Esophagus (tissue), 2 donors: ENCODE data around the gene WWP2. TPM values are rescaled to one million over a fixed set of nuclear protein-coding genes. Genes with fewer than 3 reads are reported as not detected.

ENCODE experiments used
- H3K27ac ChIP-seq, 2 donors: one replicate each; pipeline ENCODE4 v1.5.1; 2013; ENCODE audit warnings: low read depth in 2 of 2, mild to moderate bottlenecking in 2 of 2, inconsistent platforms in 1 of 2, low read length in 1 of 2, moderate library complexity in 1 of 2
- H3K27me3 ChIP-seq, 2 donors: one replicate each; pipeline ENCODE4 v1.6.1; 2013; ENCODE audit warnings: low read length in 2 of 2, control low read depth in 1 of 2, mild to moderate bottlenecking in 1 of 2; ENCODE audit not compliant: insufficient read depth in 2 of 2, control insufficient read depth in 1 of 2
- H3K36me3 ChIP-seq, 2 donors: one replicate each; pipeline ENCODE4 v1.6.1; 2013; ENCODE audit warnings: low read length in 1 of 2; ENCODE audit not compliant: control insufficient read depth in 2 of 2, insufficient read depth in 2 of 2
- H3K4me1 ChIP-seq, 2 donors: one replicate each; pipeline ENCODE4 v1.6.1; 2013; ENCODE audit warnings: low read length in 1 of 2; ENCODE audit not compliant: control insufficient read depth in 2 of 2, insufficient read depth in 2 of 2
- H3K4me3 ChIP-seq, 2 donors: one replicate each; pipeline ENCODE4 v1.5.1; 2013; ENCODE audit warnings: low read length in 2 of 2, mild to moderate bottlenecking in 2 of 2, low read depth in 1 of 2, moderate library complexity in 1 of 2
- H3K9me3 ChIP-seq, 2 donors: one replicate each; pipeline ENCODE4 v1.6.1; 2013; ENCODE audit warnings: mild to moderate bottlenecking in 2 of 2, low read depth in 1 of 2, low read length in 1 of 2, moderate library complexity in 1 of 2; ENCODE audit not compliant: control insufficient read depth in 2 of 2, insufficient read depth in 1 of 2
- WGBS, 2 donors: extraction: QIAGEN DNeasy Blood & Tissue Kit; methylation state at CpG; one replicate each; pipeline ENCODE4 v1.1.7; 2013; 5-methylcytosine and 5-hydroxymethylcytosine counted together
- polyA plus RNA-seq, 2 donors: library from polyadenylated mRNA; stranded (reverse); fragments of 200-250 nt; gene quantifications; one replicate each; pipeline ENCODE4 v1.2.3, GENCODE V29; 2013
- donor health status: healthy with polysubstance abuse.
- donor health status: Bipolar disorder and iron deficiency.

Gene WWP2
- polyA plus RNA-seq, 2 donors: 17.7 to 18.5 TPM

DNA sequence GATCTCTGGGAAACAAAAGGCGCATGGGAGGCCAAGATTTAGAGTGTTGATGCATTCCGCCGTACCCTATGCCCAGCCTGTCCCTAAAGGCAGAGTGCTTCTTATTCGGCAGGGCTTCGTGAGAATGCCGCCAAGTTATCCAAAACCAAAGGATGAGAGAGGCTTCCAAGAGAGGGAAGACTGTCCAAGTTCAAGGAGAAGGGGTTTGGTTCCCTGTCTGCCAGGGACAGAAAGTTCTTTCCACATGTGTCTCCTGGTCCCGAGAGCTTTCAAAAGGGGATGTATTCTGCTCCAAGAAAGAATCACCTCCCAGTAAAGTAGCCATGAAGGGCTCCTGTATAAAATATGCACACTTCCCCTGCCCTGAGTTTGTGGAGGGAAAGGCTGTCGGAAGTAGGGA, 146.9 kb downstream of the WWP2 start:
- Histone ChIP-seq H3K36me3 (peaks cover 0 to 15% of the 10 kb centered on the region in 2 donors), H3K9me3 (no peaks in the 10 kb centered on the region), H3K27ac (no peak overlapping the region), H3K4me3 (no peak overlapping the region), H3K4me1 (no peaks in the 10 kb centered on the region), H3K27me3 (no peaks in the 10 kb centered on the region)
- 95 to 98% methylated on average over 8 of the region's 8 CpGs for WGBS, 2 donors

DNA sequence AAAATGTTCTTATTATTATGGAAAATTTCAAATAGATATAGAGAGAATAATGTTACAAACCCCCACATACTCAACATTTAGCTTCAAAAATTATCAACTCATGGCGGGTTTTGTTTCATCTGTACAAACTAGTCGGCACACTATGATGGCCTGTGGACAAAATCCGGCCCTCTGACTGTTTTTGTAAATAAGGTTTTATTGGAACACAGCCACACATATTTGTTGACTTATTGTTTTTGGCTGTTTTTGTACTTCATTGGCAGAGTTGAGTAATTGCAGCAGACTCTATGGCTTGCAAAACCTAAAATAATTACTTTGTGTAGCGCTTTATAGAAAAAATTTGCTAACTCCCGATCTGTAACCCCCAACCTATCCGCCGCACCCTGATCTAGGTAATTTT, 147.6 kb downstream of the WWP2 start:
- Histone ChIP-seq H3K27ac (no peak overlapping the region), H3K4me3 (no peak overlapping the region), H3K9me3 (no peaks in the 10 kb centered on the region), H3K4me1 (no peaks in the 10 kb centered on the region), H3K36me3 (peaks cover 0 to 15% of the 10 kb centered on the region in 2 donors), H3K27me3 (no peaks in the 10 kb centered on the region)
- WGBS, 2 donors: 88 to 93% methylated on average over 7 of the region's 7 CpGs

DNA sequence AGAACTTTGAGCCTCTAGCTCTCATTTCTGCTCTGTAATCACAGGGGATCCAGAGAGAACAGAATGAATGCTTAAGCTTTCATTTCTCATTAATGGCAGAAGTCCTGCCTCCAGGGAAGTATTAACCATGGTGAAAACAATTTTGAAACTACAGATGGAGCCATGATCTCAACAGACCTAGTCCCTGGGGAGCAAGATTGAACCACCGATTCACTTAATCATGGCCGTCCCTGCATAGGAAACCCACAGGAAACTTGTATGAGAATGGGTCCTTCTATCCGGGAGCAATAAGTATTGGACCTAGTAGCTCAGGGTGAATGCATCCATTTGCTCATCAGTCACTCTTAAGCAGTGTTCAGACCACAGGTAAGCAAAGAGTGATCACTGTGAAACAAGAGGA, 148.8 kb downstream of the WWP2 start:
- Histone ChIP-seq H3K4me3 (no peak overlapping the region), H3K36me3 (peaks cover 0 to 15% of the 10 kb centered on the region in 2 donors), H3K27me3 (no peaks in the 10 kb centered on the region), H3K9me3 (no peaks in the 10 kb centered on the region), H3K4me1 (no peaks in the 10 kb centered on the region), H3K27ac (no peak overlapping the region)
- WGBS, 2 donors: 62 to 68% methylated on average over 3 of the region's 3 CpGs

DNA sequence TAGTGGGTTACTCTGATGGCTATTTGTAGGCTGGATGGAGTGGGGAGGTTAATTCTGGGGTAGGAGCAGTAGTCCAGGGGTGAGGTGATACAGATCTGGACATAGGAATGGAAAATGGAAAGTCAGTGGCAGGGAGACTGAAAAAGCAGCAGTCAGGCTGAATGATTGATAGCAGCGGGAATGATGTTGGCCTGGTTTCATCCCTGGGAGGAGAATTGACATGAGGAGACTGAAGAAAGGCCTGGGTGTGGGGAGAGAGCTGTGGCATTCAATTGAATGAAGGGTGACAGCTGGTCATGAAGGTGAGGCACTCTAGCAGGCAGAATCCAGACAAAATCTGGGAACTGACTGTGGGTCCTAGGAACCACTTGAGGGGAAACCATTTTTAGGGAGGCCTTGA, 154.3 kb downstream of the WWP2 start:
- peaks cover 0 to 7% of the 10 kb centered on the region in 2 donors for H3K36me3 ChIP-seq
- no peaks in the 10 kb centered on the region for H3K4me1 ChIP-seq
- H3K27ac ChIP-seq: no peak overlapping the region
- H3K4me3 ChIP-seq: no peak overlapping the region
- H3K27me3 ChIP-seq: no peaks in the 10 kb centered on the region
- no peaks in the 10 kb centered on the region for H3K9me3 ChIP-seq
- WGBS, 2 donors: 88 to 89% methylated on average over 1 of the region's 1 CpG

DNA sequence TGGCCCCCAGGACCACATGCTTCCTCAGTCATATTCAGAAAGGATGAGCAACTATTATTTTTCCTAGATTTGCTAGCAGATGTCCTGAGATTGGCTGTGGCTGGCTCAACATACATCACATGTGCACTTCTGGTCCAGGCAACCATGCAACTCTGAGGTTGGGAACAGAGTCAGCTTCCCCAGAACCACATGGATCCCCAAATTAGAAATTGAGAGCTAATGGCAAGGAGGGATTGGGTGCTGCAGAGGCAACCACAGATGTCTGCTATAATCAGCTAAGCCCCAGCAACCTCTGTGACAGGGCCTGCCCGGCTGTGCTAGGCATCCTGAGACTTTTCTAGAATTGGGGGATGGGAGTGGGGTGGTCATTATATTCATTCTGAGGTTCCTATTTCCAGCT, 155.2 kb downstream of the WWP2 start:
- H3K27me3 ChIP-seq: no peaks in the 10 kb centered on the region
- no peak overlapping the region for H3K27ac ChIP-seq
- WGBS, 2 donors: 65 to 78% methylated on average over 1 of the region's 1 CpG
- no peaks in the 10 kb centered on the region for H3K9me3 ChIP-seq
- peaks cover 0 to 6% of the 10 kb centered on the region in 2 donors for H3K36me3 ChIP-seq
- no peak overlapping the region for H3K4me3 ChIP-seq
- no peaks in the 10 kb centered on the region for H3K4me1 ChIP-seq

DNA sequence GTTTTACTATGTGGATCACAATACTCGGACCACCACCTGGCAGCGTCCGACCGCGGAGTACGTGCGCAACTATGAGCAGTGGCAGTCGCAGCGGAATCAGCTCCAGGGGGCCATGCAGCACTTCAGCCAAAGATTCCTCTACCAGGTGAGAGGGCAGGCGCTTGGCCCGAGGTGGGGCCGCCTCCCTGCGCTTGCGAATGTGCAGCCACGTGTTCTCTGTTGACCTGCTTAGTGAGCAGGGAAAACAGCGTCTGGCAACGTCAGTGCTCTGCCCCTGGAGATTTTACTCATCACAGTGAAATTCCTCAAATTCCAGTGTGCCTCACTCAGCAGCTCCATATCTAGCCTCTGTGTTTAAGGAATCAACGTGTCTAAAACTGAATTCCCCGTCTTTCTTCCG, 155.6 kb downstream of the WWP2 start:
- H3K4me3 ChIP-seq: no peak overlapping the region

DNA sequence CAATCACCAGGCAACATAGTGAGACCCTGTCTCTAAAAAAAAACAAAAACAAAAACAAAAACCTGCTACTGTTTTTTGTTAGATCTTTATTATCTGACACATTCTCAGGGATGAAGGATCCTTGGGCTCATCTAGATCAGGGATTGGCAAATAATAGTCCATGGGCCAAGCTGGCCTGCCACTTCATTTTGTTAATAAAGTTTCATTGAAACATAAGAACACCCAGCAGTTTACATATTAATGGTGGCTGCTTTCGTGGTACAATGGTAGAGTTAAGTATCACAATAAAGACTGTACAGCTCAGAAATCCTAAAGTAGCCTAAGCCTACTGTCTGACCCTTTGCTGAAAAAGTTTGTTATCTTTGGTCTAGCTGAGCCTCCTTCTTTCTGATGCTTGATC, 156.1 kb downstream of the WWP2 start:
- H3K27me3 ChIP-seq: no peaks in the 10 kb centered on the region
- no peaks in the 10 kb centered on the region for H3K9me3 ChIP-seq
- 96 to 98% methylated on average over 1 of the region's 1 CpG for WGBS, 2 donors
- H3K36me3 ChIP-seq: peaks cover 0 to 6% of the 10 kb centered on the region in 2 donors
- no peak overlapping the region for H3K4me3 ChIP-seq
- H3K27ac ChIP-seq: no peak overlapping the region
- no peaks in the 10 kb centered on the region for H3K4me1 ChIP-seq

More for the DNA sequence above, 155.6 kb downstream of the WWP2 start:
- no peaks in the 10 kb centered on the region for H3K9me3 ChIP-seq
- H3K27me3 ChIP-seq: no peaks in the 10 kb centered on the region
- no peaks in the 10 kb centered on the region for H3K4me1 ChIP-seq
- no peak overlapping the region for H3K27ac ChIP-seq
- peaks cover 0 to 6% of the 10 kb centered on the region in 2 donors for H3K36me3 ChIP-seq
- 67 to 75% methylated on average over 20 of the region's 20 CpGs for WGBS, 2 donors

DNA sequence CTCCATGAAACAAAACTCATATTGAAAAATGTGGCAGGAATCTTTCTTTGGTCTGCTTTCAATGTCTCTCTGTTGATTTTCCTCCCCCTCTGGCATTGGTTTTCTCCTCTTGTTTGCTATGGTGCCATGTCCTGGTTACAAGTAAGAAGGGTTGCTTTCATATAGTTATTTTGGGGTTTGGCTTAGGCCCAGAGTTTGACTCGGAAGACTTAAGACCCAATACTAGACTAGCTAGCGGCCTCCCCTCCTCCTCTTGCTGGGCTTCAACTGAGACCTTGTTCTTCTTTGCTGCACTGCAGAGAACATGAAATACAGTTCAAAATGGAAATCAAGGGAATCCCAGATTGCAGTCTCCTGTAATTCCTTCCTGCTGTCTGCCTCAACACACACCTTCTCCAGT, 159.0 kb downstream of the WWP2 start:
- H3K4me3 ChIP-seq: no peak overlapping the region
- H3K27ac ChIP-seq: no peak overlapping the region
- no peaks in the 10 kb centered on the region for H3K9me3 ChIP-seq
- H3K4me1 ChIP-seq: peaks cover 0 to 3% of the 10 kb centered on the region in 2 donors
- H3K27me3 ChIP-seq: no peaks in the 10 kb centered on the region
- H3K36me3 ChIP-seq: peaks cover 0 to 8% of the 10 kb centered on the region in 2 donors
- WGBS, 2 donors: 64 to 85% methylated on average over 2 of the region's 2 CpGs

DNA sequence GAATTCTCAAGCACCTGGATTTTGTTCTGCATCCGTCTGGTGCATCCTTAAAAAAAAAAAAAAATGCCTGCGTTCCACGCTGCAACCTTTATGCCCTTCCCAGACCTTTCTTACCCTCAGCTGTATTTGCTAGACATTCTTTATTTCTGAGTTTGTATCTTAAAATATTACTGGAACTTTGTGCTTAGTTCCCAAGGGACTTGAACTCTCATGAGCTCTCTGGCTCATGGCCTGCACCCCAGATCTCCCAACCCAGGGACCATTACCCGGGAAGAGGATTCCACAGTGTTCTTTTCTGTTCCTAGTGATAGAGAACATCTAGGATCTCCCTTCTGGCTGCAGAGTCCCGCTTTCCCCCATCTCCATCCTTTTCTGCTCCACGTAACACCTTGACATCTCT, 160.1 kb downstream of the WWP2 start:
- WGBS, 2 donors: 90 to 92% methylated on average over 6 of the region's 6 CpGs
- H3K27ac ChIP-seq: no peak overlapping the region
- H3K4me1 ChIP-seq: peaks cover 0 to 3% of the 10 kb centered on the region in 2 donors
- H3K9me3 ChIP-seq: no peaks in the 10 kb centered on the region
- no peak overlapping the region for H3K4me3 ChIP-seq
- H3K36me3 ChIP-seq: peaks cover 0 to 10% of the 10 kb centered on the region in 2 donors
- no peaks in the 10 kb centered on the region for H3K27me3 ChIP-seq

DNA sequence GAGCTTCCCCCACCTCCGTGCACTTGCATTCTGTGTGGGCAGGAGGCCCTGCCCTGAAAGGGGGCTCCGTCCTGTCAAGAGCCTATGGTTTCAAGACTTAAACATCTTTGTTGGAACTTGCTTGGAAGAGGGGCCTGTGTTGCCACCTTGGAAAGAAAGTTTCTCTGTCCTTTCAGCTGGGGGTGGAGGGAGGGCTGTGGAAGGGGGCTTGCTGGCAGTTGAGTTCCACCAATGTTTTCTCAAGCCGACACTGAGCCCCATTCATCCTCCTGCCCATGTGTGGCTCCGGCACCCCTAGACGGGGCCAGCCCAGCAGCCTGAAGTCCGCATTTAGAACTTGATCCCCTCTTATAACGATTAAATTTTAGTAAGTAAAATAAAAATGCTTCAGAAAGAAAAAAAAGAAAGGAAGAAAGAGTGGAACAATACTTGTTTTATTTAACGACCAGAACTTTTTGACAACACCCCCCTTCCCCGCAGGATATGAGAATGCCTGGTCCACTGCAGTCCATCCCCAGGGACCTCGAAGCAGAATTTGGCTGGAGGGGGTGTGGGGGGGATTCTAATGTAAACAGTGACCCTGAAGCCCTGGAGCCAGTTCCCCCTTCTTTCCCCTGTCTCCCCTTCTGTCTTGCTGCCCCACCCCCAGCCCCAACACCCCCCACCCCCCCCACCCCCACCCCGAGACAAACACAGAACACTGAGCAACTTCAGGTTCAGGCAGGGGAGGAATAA, 162.1 kb downstream of the WWP2 start:
- 77 to 79% methylated on average over 11 of the region's 11 CpGs for WGBS, 2 donors
- Histone ChIP-seq H3K4me1 (peaks cover 0 to 3% of the 10 kb centered on the region in 2 donors), H3K36me3 (peaks cover under 1 to 10% of the 10 kb centered on the region in 2 donors), H3K27ac (peak overlapping the region; percentile 53 to 62), H3K9me3 (no peaks in the 10 kb centered on the region), H3K4me3 (no peak overlapping the region), H3K27me3 (no peaks in the 10 kb centered on the region)
